ENCODE data around the gene CHCHD5. TPM values are rescaled to one million over a fixed set of nuclear protein-coding genes. Genes with fewer than 3 reads are reported as not detected.

Gene CHCHD5
- total RNA-seq, 1 experiment from 2014 or later = 56.0 TPM

DNA sequence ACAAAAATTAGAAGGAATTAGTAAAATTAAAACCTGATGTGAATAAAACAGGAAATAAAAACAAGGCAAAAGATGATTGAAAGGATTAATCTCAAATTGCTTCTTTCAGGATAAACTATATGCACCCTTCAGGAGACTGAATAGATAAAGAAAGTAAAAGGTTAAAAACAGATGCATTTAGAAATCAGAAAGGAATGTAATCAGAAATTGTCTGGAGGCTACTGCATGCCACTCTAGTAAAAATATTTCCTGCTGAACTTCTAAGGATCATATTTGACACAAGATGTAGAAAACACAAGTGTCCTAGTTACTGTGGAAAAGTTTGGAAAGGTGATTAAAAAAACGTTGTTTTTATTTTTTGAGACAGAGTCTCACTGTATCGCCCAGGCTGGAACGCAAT, 16.2 kb downstream of the CHCHD5 start:
- intact Hi-C loops (cut with micrococcal nuclease; ENCODE audit: unreplicated experiment) = loop anchor here (1.0 kb wide), 3 partner anchors 45 to 126 kb away; partner anchors contain the start of gene SLC20A1
- DNase-seq = no peak
- BruUV-seq (replicated peaks) = no TSS peak
- Histone ChIP-seq H3K9me3 (0 out of 2 replicates have a peak, but pooled peaks cover 3% of the 10 kb centered on the region), H3K36me3 (ENCODE audit: control insufficient read depth, insufficient read depth, low read length) (no peaks in the 10 kb centered on the region), H3K4me1 (peaks cover 7% of the 10 kb centered on the region), H3K27me3 (replicated peaks; ENCODE audit: control insufficient read depth, insufficient read depth, low read length) (no peaks in the 10 kb centered on the region), H3K4me3 (ENCODE audit: low read depth, low read length) (no peak overlapping the region)
- Mint-ChIP-seq H3K4me1 (ENCODE audit: low read depth, unreplicated experiment) (peaks cover 14% of the 10 kb centered on the region), H3K36me3 (ENCODE audit: insufficient read depth, unreplicated experiment) (peaks cover 6% of the 10 kb centered on the region), H3K4me3 (ENCODE audit: unreplicated experiment) (no peak overlapping the region), H3K27ac (ENCODE audit: unreplicated experiment) (no peak overlapping the region), H3K27me3 (ENCODE audit: insufficient read depth, unreplicated experiment) (no peaks in the 10 kb centered on the region), H3K9me3 (ENCODE audit: unreplicated experiment) (no peaks in the 10 kb centered on the region)
- CTCF ChIA-PET = interaction anchor here (0.5 to 1.8 kb wide), 6 partner anchors 9 to 190 kb away, joined by 3 to 8 read pairs (median 4); no protein-coding TSS in a partner anchor
- POLR2A ChIA-PET = interaction anchor here (0.6 kb wide), 1 partner anchor 323 kb away, joined by 3 read pairs; no protein-coding TSS in a partner anchor
- TF ChIP-seq, protein P1, sequence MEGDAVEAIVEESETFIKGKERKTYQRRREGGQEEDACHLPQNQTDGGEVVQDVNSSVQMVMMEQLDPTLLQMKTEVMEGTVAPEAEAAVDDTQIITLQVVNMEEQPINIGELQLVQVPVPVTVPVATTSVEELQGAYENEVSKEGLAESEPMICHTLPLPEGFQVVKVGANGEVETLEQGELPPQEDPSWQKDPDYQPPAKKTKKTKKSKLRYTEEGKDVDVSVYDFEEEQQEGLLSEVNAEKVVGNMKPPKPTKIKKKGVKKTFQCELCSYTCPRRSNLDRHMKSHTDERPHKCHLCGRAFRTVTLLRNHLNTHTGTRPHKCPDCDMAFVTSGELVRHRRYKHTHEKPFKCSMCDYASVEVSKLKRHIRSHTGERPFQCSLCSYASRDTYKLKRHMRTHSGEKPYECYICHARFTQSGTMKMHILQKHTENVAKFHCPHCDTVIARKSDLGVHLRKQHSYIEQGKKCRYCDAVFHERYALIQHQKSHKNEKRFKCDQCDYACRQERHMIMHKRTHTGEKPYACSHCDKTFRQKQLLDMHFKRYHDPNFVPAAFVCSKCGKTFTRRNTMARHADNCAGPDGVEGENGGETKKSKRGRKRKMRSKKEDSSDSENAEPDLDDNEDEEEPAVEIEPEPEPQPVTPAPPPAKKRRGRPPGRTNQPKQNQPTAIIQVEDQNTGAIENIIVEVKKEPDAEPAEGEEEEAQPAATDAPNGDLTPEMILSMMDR (IDR thresholded peaks at IDR 0.05; ENCODE audit: insufficient read depth in 1 of 2, low read depth in 1 of 2, low read length in 1 of 2, severe bottlenecking in 1 of 2, unreplicated experiment in 1 of 2) = no peak

DNA sequence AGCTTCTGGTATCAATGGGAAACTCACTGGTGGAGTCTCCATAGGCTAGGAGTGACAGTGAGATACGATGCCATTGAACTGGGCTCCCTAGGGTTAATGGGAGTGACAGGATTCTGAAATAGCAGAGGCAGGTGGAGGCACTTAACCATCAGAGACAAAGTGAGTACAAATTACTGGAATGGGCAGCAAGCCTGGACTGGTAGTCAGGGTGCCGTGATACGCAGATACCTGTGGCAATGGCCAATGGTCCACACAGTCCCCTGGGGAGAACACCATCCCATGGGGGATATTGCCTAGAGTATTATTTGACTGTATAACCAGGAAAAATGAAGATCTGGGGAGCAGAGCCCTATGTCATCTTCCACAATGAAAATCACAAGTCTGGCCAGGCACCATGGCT, 17.3 kb downstream of the CHCHD5 start:
- Histone ChIP-seq H3K27me3 (replicated peaks; ENCODE audit: control insufficient read depth, insufficient read depth, low read length) (no peaks in the 10 kb centered on the region), H3K9me3 (0 out of 2 replicates have a peak, but pooled peaks cover 3% of the 10 kb centered on the region), H3K36me3 (ENCODE audit: control insufficient read depth, insufficient read depth, low read length) (no peaks in the 10 kb centered on the region), H3K4me3 (ENCODE audit: low read depth, low read length) (no peak overlapping the region), H3K4me1 (peaks cover 7% of the 10 kb centered on the region)
- Mint-ChIP-seq H3K4me1 (ENCODE audit: low read depth, unreplicated experiment) (peaks cover 14% of the 10 kb centered on the region), H3K27ac (ENCODE audit: unreplicated experiment) (no peak overlapping the region), H3K27me3 (ENCODE audit: insufficient read depth, unreplicated experiment) (no peaks in the 10 kb centered on the region), H3K9me3 (ENCODE audit: unreplicated experiment) (no peaks in the 10 kb centered on the region), H3K4me3 (ENCODE audit: unreplicated experiment) (no peak overlapping the region), H3K36me3 (ENCODE audit: insufficient read depth, unreplicated experiment) (no peaks in the 10 kb centered on the region)
- intact Hi-C loops (cut with micrococcal nuclease; ENCODE audit: unreplicated experiment) = no loop called here
- TF ChIP-seq, protein P1 (IDR thresholded peaks at IDR 0.05; ENCODE audit: insufficient read depth in 1 of 2, low read depth in 1 of 2, low read length in 1 of 2, severe bottlenecking in 1 of 2, unreplicated experiment in 1 of 2) = no peak
- POLR2A ChIA-PET = no interaction called here
- CTCF ChIA-PET = interaction anchor here (0.6 to 1.5 kb wide), 2 partner anchors 121 to 124 kb away, joined by 3 to 5 read pairs; no protein-coding TSS in a partner anchor
- BruUV-seq (replicated peaks) = no TSS peak
- DNase-seq = peak in 1 of 2 experiments; percentile 12

DNA sequence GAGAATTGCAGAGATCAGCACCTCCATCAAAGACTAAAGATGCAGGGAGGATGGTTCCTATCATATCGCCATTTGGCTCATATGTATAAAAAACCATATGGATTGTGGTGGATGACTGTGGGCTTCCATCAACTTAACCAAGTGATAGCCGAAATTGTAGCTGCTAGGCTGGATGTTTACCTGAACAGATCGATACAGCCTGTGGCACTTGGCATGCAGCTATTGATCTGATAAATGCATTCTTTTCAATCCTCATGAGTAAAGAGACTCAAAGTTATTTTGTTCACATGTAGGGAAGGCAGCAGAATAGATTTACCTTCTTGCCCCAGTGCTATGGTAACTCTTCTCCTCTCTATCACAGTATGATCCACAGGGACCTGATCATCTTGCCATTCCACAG, 18.5 kb downstream of the CHCHD5 start:
- Histone ChIP-seq H3K4me1 (peaks cover 7% of the 10 kb centered on the region), H3K36me3 (ENCODE audit: control insufficient read depth, insufficient read depth, low read length) (no peaks in the 10 kb centered on the region; the same call in 1 of the 2 replicates), H3K9me3 (no peaks in the 10 kb centered on the region), H3K27me3 (replicated peaks; ENCODE audit: control insufficient read depth, insufficient read depth, low read length) (no peaks in the 10 kb centered on the region), H3K4me3 (ENCODE audit: low read depth, low read length) (no peak overlapping the region)
- H3K4me3 Mint-ChIP-seq (ENCODE audit: unreplicated experiment) = no peak overlapping the region
- POLR2A ChIA-PET = no interaction called here
- no peak for DNase-seq
- H3K4me1 Mint-ChIP-seq (ENCODE audit: low read depth, unreplicated experiment) = peaks cover 14% of the 10 kb centered on the region
- no peaks in the 10 kb centered on the region for H3K27me3 Mint-ChIP-seq (ENCODE audit: insufficient read depth, unreplicated experiment)
- no TSS peak for BruUV-seq (replicated peaks)
- TF ChIP-seq, protein P1 (IDR thresholded peaks at IDR 0.05; ENCODE audit: insufficient read depth in 1 of 2, low read depth in 1 of 2, low read length in 1 of 2, severe bottlenecking in 1 of 2, unreplicated experiment in 1 of 2) = no peak
- CTCF ChIA-PET = interaction anchor here (0.6 to 1.5 kb wide), 4 partner anchors 109 to 319 kb away, joined by 3 to 5 read pairs (median 4); no protein-coding TSS in a partner anchor
- H3K9me3 Mint-ChIP-seq (ENCODE audit: unreplicated experiment) = no peaks in the 10 kb centered on the region
- H3K36me3 Mint-ChIP-seq (ENCODE audit: insufficient read depth, unreplicated experiment) = no peaks in the 10 kb centered on the region
- intact Hi-C loops (cut with micrococcal nuclease; ENCODE audit: unreplicated experiment) = no loop called here
- no peak overlapping the region for H3K27ac Mint-ChIP-seq (ENCODE audit: unreplicated experiment)

Data from Caco-2 (cell line).